IPS-15b (cell line): ENCODE data around the gene SIDT2.
A peak's percentile ranks its signal among the peaks of the same experiment; 100 is the strongest.
"Not testable (repeated sequence)": the region's sequence is repeated elsewhere in the genome, so short reads cannot be mapped to it uniquely, and the experiment has no call there.

ENCODE experiments used
- H3K27me3 ChIP-seq: one replicate; pipeline ENCODE4 v1.6.1; 2013; ENCODE audit warnings: low read length; ENCODE audit not compliant: control insufficient read depth, insufficient read depth
- H3K36me3 ChIP-seq: one replicate; pipeline ENCODE4 v1.6.1; 2013; ENCODE audit warnings: low read length; ENCODE audit not compliant: control insufficient read depth, insufficient read depth
- H3K4me1 ChIP-seq: one replicate; pipeline ENCODE4 v1.6.1; 2013; ENCODE audit warnings: mild to moderate bottlenecking, low read length; ENCODE audit not compliant: control insufficient read depth, insufficient read depth
- H3K4me3 ChIP-seq: one replicate; pipeline ENCODE4 v1.5.1; 2013; ENCODE audit warnings: low read depth, low read length
- H3K9ac ChIP-seq: one replicate; pipeline ENCODE4 v1.6.1; 2013; ENCODE audit warnings: low read depth, mild to moderate bottlenecking, low read length
- H3K9me3 ChIP-seq: one replicate; pipeline ENCODE4 v1.6.1; 2013; ENCODE audit warnings: mild to moderate bottlenecking, low read length; ENCODE audit not compliant: control insufficient read depth, insufficient read depth

Gene SIDT2

GRCh38 chr11:117178210-117179034 is at the start of gene SIDT2:
SIDT2 (plus strand) TSS chr11:117178743; CDS start chr11:117179264, 521 bp downstream.
- Histone ChIP-seq H3K9ac (peak within 1 kb of the TSS; percentile 29), H3K36me3 (peaks cover 7% of the 10 kb centered on the region), H3K27me3 (no peaks in the 10 kb centered on the region), H3K9me3 (no peaks in the 10 kb centered on the region), H3K4me3 (peak within 1 kb of the TSS; percentile 53), H3K4me1 (peaks cover 5% of the 10 kb centered on the region)

GRCh38 chr11:117130396-117130795 is 48.1 kb upstream of the SIDT2 start:
- H3K4me3 ChIP-seq, H3K9me3 ChIP-seq, H3K9ac ChIP-seq, H3K27me3 ChIP-seq, H3K36me3 ChIP-seq, H3K4me1 ChIP-seq: not testable (repeated sequence)

GRCh38 chr11:117130879-117131278 is 47.7 kb upstream of the SIDT2 start:
- no peaks in the 10 kb centered on the region for H3K27me3 ChIP-seq
- no peaks in the 10 kb centered on the region for H3K4me1 ChIP-seq
- H3K36me3 ChIP-seq, result no peaks in the 10 kb centered on the region
- no peaks in the 10 kb centered on the region for H3K9me3 ChIP-seq
- H3K9ac ChIP-seq, result no peak overlapping the region
- H3K4me3 ChIP-seq, result no peak overlapping the region

- H3K9ac ChIP-seq, result no peak overlapping the region
- no peaks in the 10 kb centered on the region for H3K36me3 ChIP-seq
Measured at GRCh38 chr11:117134431-117134830, 44.1 kb upstream of the SIDT2 start.

GRCh38 chr11:117134979-117135378 is 43.6 kb upstream of the SIDT2 start:
- H3K27me3 ChIP-seq, H3K9ac ChIP-seq, H3K36me3 ChIP-seq, H3K4me3 ChIP-seq, H3K9me3 ChIP-seq, H3K4me1 ChIP-seq: not testable (repeated sequence)

More at GRCh38 chr11:117134431-117134830, 44.1 kb upstream of the SIDT2 start:
- Histone ChIP-seq H3K4me1 (no peaks in the 10 kb centered on the region), H3K27me3 (no peaks in the 10 kb centered on the region), H3K4me3 (no peak overlapping the region), H3K9me3 (no peaks in the 10 kb centered on the region)

- H3K4me3 ChIP-seq, result not testable (repeated sequence)
Measured at GRCh38 chr11:117137223-117138086, 41.1 kb upstream of the SIDT2 start.

GRCh38 chr11:117143390-117143789 is 35.2 kb upstream of the SIDT2 start:
- Histone ChIP-seq H3K4me1 (peaks cover 8% of the 10 kb centered on the region), H3K36me3 (peaks cover 12% of the 10 kb centered on the region), H3K9me3 (no peaks in the 10 kb centered on the region), H3K9ac (peak overlapping the region; percentile 94), H3K4me3 (peak overlapping the region; percentile 90), H3K27me3 (no peaks in the 10 kb centered on the region)

More at GRCh38 chr11:117137223-117138086, 41.1 kb upstream of the SIDT2 start:
- H3K9me3 ChIP-seq, H3K27me3 ChIP-seq, H3K36me3 ChIP-seq, H3K4me1 ChIP-seq, H3K9ac ChIP-seq: not testable (repeated sequence)

- Histone ChIP-seq H3K4me3 (peak within 1 kb of the TSS; percentile 90), H3K9ac (peak within 1 kb of the TSS; percentile 94), H3K27me3 (no peaks in the 10 kb centered on the region), H3K9me3 (no peaks in the 10 kb centered on the region), H3K36me3 (peaks cover 12% of the 10 kb centered on the region), H3K4me1 (peaks cover 8% of the 10 kb centered on the region)
Measured at GRCh38 chr11:117143871-117144476, 34.6 kb upstream of the SIDT2 start, which contains the start of gene PAFAH1B2. PAFAH1B2 (plus strand) TSS chr11:117144287; CDS start chr11:117152448, 8,161 bp downstream.

- Histone ChIP-seq H3K9me3 (no peaks in the 10 kb centered on the region), H3K4me1 (peaks cover 8% of the 10 kb centered on the region), H3K36me3 (peaks cover 12% of the 10 kb centered on the region), H3K9ac (peak overlapping the region; percentile 94), H3K27me3 (no peaks in the 10 kb centered on the region), H3K4me3 (peak overlapping the region; percentile 90)
Measured at GRCh38 chr11:117144477-117145392, 33.8 kb upstream of the SIDT2 start.

- Histone ChIP-seq H3K27me3 (no peaks in the 10 kb centered on the region), H3K9ac (peak overlapping the region; percentile 94), H3K4me1 (peaks cover 8% of the 10 kb centered on the region), H3K4me3 (peak overlapping the region; percentile 90), H3K36me3 (peaks cover 12% of the 10 kb centered on the region), H3K9me3 (no peaks in the 10 kb centered on the region)
Measured at GRCh38 chr11:117145393-117145761, 33.2 kb upstream of the SIDT2 start.

- no peak overlapping the region for H3K9ac ChIP-seq
- no peak overlapping the region for H3K4me3 ChIP-seq
- H3K9me3 ChIP-seq, result no peaks in the 10 kb centered on the region
- H3K36me3 ChIP-seq, result peaks cover 12% of the 10 kb centered on the region
- peaks cover 8% of the 10 kb centered on the region for H3K4me1 ChIP-seq
- no peaks in the 10 kb centered on the region for H3K27me3 ChIP-seq
Measured at GRCh38 chr11:117146521-117146920, 32.0 kb upstream of the SIDT2 start.
